H1 (cell line): ENCODE data around the gene SRM. TPM values are rescaled to one million over a fixed set of nuclear protein-coding genes. Genes with fewer than 3 reads are reported as not detected.

Experiments
- CTCF ChIA-PET: fragments of 300-600 bp; sonication (Branson Sonifier 250); formaldehyde crosslinking; loops from one replicate; lab custom pipeline; 2021; ENCODE audit not compliant: partially characterized antibody; lab: Charles Lee
- POLR2A ChIA-PET: fragments of 300-600 bp; sonication (Branson Sonifier 250); formaldehyde crosslinking; loops from one replicate; lab custom pipeline; 2021; ENCODE audit warnings: inconsistent platforms; ENCODE audit not compliant: partially characterized antibody; lab: Charles Lee
- DNase-seq, 2 experiments: peaks; one replicate each; pipeline versions ENCODE4 v3.0.0 to v3.0.0-alpha.2; 2010 to 2022; ENCODE audit warnings: low spot score in 2 of 2, low read depth in 1 of 2, mixed read lengths in 1 of 2
- FAIRE-seq: peaks from 2 replicates; lab custom pipeline; 2011; peaks lifted over from hg19 to GRCh38; lab: Jason Lieb, UNC
- H2AFZ ChIP-seq: 2 replicates; pipeline ENCODE4 v1.8.1; 2012; ENCODE audit warnings: low read length, inconsistent platforms
- H2AK5ac ChIP-seq: 2 replicates; pipeline ENCODE4 v1.6.1; 2013; ENCODE audit warnings: low read depth, low read length
- H2BK120ac ChIP-seq: replicated peaks from 2 replicates; pipeline ENCODE3; 2013; ENCODE audit warnings: low read depth, low read length, inconsistent platforms
- H2BK12ac ChIP-seq: 2 replicates; pipeline ENCODE4 v1.6.1; 2013; ENCODE audit warnings: low read depth, low read length
- H2BK15ac ChIP-seq: 2 replicates; pipeline ENCODE4 v1.6.1; 2013; ENCODE audit warnings: low read length
- H2BK20ac ChIP-seq: 2 replicates; pipeline ENCODE4 v1.6.1; 2013; ENCODE audit warnings: low read length
- H2BK5ac ChIP-seq: 2 replicates; pipeline ENCODE4 v1.6.1; 2013; ENCODE audit warnings: low read depth, low read length
- H3K14ac ChIP-seq: 2 replicates; pipeline ENCODE4 v1.6.1; 2013; ENCODE audit warnings: inconsistent platforms; ENCODE audit not compliant: insufficient read length
- H3K18ac ChIP-seq: 2 replicates; pipeline ENCODE4 v1.6.1; 2013; ENCODE audit warnings: low read length; ENCODE audit errors: extremely low read depth
- H3K23ac ChIP-seq: 2 replicates; pipeline ENCODE4 v1.6.1; 2013; ENCODE audit warnings: inconsistent platforms; ENCODE audit not compliant: insufficient read length
- H3K23me2 ChIP-seq: 2 replicates; pipeline ENCODE4 v1.6.1; 2013; ENCODE audit warnings: low read depth, low read length
- H3K27ac ChIP-seq: 2 replicates; pipeline ENCODE4 v1.6.1; 2011; ENCODE audit warnings: low read depth, low read length, inconsistent platforms
- H3K27me3 ChIP-seq, 4 experiments: replicated peaks in 1 of 4; 1 replicate in 1 of 4; 2 replicates in 3 of 4; pipeline versions ENCODE4 v1.6.1 to v1.8.1; 2011 to 2013; ENCODE audit warnings: low read length in 3 of 4, mild to moderate bottlenecking in 3 of 4, inconsistent platforms in 2 of 4, mixed read lengths in 2 of 4, moderate library complexity in 1 of 4; ENCODE audit not compliant: control insufficient read depth in 3 of 4, insufficient read depth in 3 of 4; ENCODE audit errors: extremely low read depth in 1 of 4
- H3K36me3 ChIP-seq, 4 experiments: 2 replicates each; pipeline versions ENCODE4 v1.6.1 to v1.8.1; 2011 to 2013; ENCODE audit warnings: mild to moderate bottlenecking in 4 of 4, low read length in 3 of 4, moderate library complexity in 2 of 4, control low read depth in 1 of 4, inconsistent platforms in 1 of 4; ENCODE audit not compliant: insufficient read depth in 4 of 4, control insufficient read depth in 2 of 4
- H3K4ac ChIP-seq: replicated peaks from 2 replicates; pipeline ENCODE3; 2013; ENCODE audit warnings: low read length, low read depth, mixed read lengths, inconsistent platforms; ENCODE audit not compliant: insufficient read length
- H3K4me1 ChIP-seq, 4 experiments: replicated peaks in 1 of 4; 1 replicate in 1 of 4; 2 replicates in 3 of 4; pipeline versions ENCODE4 v1.6.1 to v1.8.1; 2011 to 2013; ENCODE audit warnings: low read length in 3 of 4, inconsistent platforms in 2 of 4, mixed read lengths in 1 of 4; ENCODE audit not compliant: insufficient read depth in 4 of 4, control insufficient read depth in 3 of 4
- H3K4me2 ChIP-seq, 2 experiments: 2 replicates each; pipeline versions ENCODE4 v1.6.1 to v1.8.1; 2011 to 2013; ENCODE audit warnings: low read depth in 2 of 2, low read length in 2 of 2, control low read depth in 1 of 2, inconsistent platforms in 1 of 2, mild to moderate bottlenecking in 1 of 2; ENCODE audit not compliant: insufficient read depth in 1 of 2
- H3K4me3 ChIP-seq, 4 experiments: fragments of 200-600, 300-600 bp in 1 of 4; sonication (generic), shearing (Covaris generic), sonication (Bioruptor Twin) in 1 of 4; 2 replicates each; pipeline versions ENCODE4 v1.5.1 to v1.8.1; 2011 to 2016; ENCODE audit warnings: low read length in 4 of 4, low read depth in 3 of 4, control low read depth in 2 of 4, inconsistent platforms in 2 of 4, mild to moderate bottlenecking in 2 of 4, mixed read lengths in 1 of 4, moderate library complexity in 1 of 4; ENCODE audit not compliant: insufficient read depth in 2 of 4; ENCODE audit errors: extremely low read depth in 1 of 4
- H3K56ac ChIP-seq: replicated peaks from 2 replicates; pipeline ENCODE3; 2013; ENCODE audit warnings: low read depth, mild to moderate bottlenecking, mixed read lengths, low read length, inconsistent platforms; ENCODE audit not compliant: insufficient read length
- H3K79me1 ChIP-seq: 2 replicates; pipeline ENCODE4 v1.6.1; 2013; ENCODE audit warnings: low read depth, low read length, control low read depth
- H3K79me2 ChIP-seq, 2 experiments: 2 replicates each; pipeline versions ENCODE4 v1.6.1 to v1.8.1; 2012 to 2013; ENCODE audit warnings: low read length in 2 of 2, mild to moderate bottlenecking in 2 of 2, inconsistent platforms in 1 of 2; ENCODE audit not compliant: insufficient read depth in 2 of 2, control insufficient read depth in 1 of 2
- H3K9ac ChIP-seq, 4 experiments: replicated peaks in 1 of 4; 1 replicate in 1 of 4; 2 replicates in 3 of 4; pipeline versions ENCODE4 v1.6.1 to v1.8.1; 2011 to 2013; ENCODE audit warnings: low read depth in 3 of 4, low read length in 3 of 4, control low read depth in 2 of 4, mild to moderate bottlenecking in 2 of 4, moderate library complexity in 2 of 4, inconsistent platforms in 1 of 4; ENCODE audit errors: extremely low read depth in 1 of 4
- H3K9me3 ChIP-seq, 2 experiments: 2 replicates each; pipeline versions ENCODE4 v1.6.1 to v1.8.1; 2012 to 2013; ENCODE audit warnings: mild to moderate bottlenecking in 2 of 2, moderate library complexity in 2 of 2, control low read depth in 1 of 2, inconsistent platforms in 1 of 2, low read depth in 1 of 2, low read length in 1 of 2, mixed read lengths in 1 of 2; ENCODE audit not compliant: insufficient read depth in 2 of 2
- H4K20me1 ChIP-seq, 2 experiments: replicated peaks in 1 of 2; 2 replicates each; pipeline versions ENCODE3 to v1.8.1; 2011 to 2013; ENCODE audit warnings: inconsistent platforms in 2 of 2, low read length in 2 of 2, mild to moderate bottlenecking in 1 of 2; ENCODE audit not compliant: insufficient read depth in 2 of 2, control insufficient read depth in 1 of 2
- H4K5ac ChIP-seq: 2 replicates; pipeline ENCODE4 v1.6.1; 2013; ENCODE audit warnings: low read length, low read depth, mixed read lengths, inconsistent platforms; ENCODE audit not compliant: insufficient read length
- H4K8ac ChIP-seq: 2 replicates; pipeline ENCODE4 v1.8.0; 2013; ENCODE audit warnings: mild to moderate bottlenecking, moderate library complexity, low read length, inconsistent platforms; ENCODE audit not compliant: insufficient read depth; ENCODE audit errors: extremely low read depth
- H4K91ac ChIP-seq: replicated peaks from 2 replicates; pipeline ENCODE3; 2013; ENCODE audit warnings: low read length, mixed read lengths, inconsistent platforms; ENCODE audit not compliant: insufficient read length
- ATF2 ChIP-seq: IDR thresholded peaks from 2 replicates; pipeline ENCODE4 v1.6.1; 2012; ENCODE audit warnings: low read length, inconsistent platforms
- ATF3 ChIP-seq: IDR thresholded peaks from 2 replicates; pipeline ENCODE4 v1.6.1; 2011; ENCODE audit warnings: low read depth, mild to moderate bottlenecking, low read length; ENCODE audit not compliant: insufficient read depth
- BCL11A ChIP-seq, 2 experiments: IDR thresholded peaks; one replicate each; pipeline ENCODE4 v1.6.1; 2011; ENCODE audit warnings: low read depth in 2 of 2, low read length in 2 of 2, mild to moderate bottlenecking in 2 of 2
- BRCA1 ChIP-seq: IDR thresholded peaks from 2 replicates; pipeline ENCODE4 v1.6.1; 2012; ENCODE audit warnings: low read depth, low read length, improper control_type of control experiment
- CBX5 ChIP-seq: fragments of 300-800, 300-1000 bp; sonication (generic); IDR thresholded peaks from 2 replicates; pipeline ENCODE4 v1.7.1; 2016; ENCODE audit warnings: antibody characterized with exemption, low read length, low read depth
- EZH2 ChIP-seq: fragments of 200-600 bp; sonication (generic); IDR thresholded peaks from 2 replicates; pipeline ENCODE4 v1.7.1; 2012; ENCODE audit warnings: low read depth, mild to moderate bottlenecking, moderate library complexity, low read length, inconsistent platforms; ENCODE audit not compliant: severe bottlenecking
- GTF2F1 ChIP-seq: IDR thresholded peaks from 2 replicates; pipeline ENCODE4 v1.6.1; 2012; ENCODE audit warnings: low read depth, low read length, improper control_type of control experiment, borderline replicate concordance
- POLR2AphosphoS5 ChIP-seq: IDR thresholded peaks from 2 replicates; pipeline ENCODE4 v1.6.1; 2011; ENCODE audit warnings: low read depth, low read length
- RFX5 ChIP-seq: IDR thresholded peaks from 2 replicates; pipeline ENCODE4 v1.6.1; 2011; ENCODE audit warnings: low read depth, low read length, improper control_type of control experiment, borderline replicate concordance
- RNF2 ChIP-seq: fragments of 200-900, 300-1000 bp; sonication (generic); IDR thresholded peaks from 2 replicates; pipeline ENCODE4 v1.7.1; 2016; ENCODE audit warnings: borderline replicate concordance, low read depth, mild to moderate bottlenecking, antibody characterized with exemption, low read length; ENCODE audit not compliant: poor library complexity, severe bottlenecking; ENCODE audit errors: missing control alignments
- SIRT6 ChIP-seq: IDR thresholded peaks from one replicate; pipeline ENCODE4 v1.7.1; 2012; ENCODE audit warnings: low read length, inconsistent platforms
- SIX5 ChIP-seq: IDR thresholded peaks from 2 replicates; pipeline ENCODE4 v1.6.1; 2011; ENCODE audit warnings: mild to moderate bottlenecking, low read depth, low read length
- WGBS, 2 experiments: shearing (Covaris generic) in 1 of 2; methylation state at CpG; one replicate each; pipeline versions ENCODE4 v1.1.6 to v1.1.7; 2013 to 2015; ENCODE audit warnings: low lambda C conversion rate in 2 of 2, mixed read lengths in 2 of 2, inconsistent platforms in 1 of 2, low coverage in 1 of 2, missing lambda C conversion rate in 1 of 2; ENCODE audit not compliant: insufficient replicate concordance in 2 of 2, insufficient coverage in 1 of 2, insufficient read length in 1 of 2; ENCODE audit errors: extremely low coverage in 1 of 2, missing lambda C conversion rate in 1 of 2; 5-methylcytosine and 5-hydroxymethylcytosine counted together
- polyA plus RNA-seq, 7 experiments: library from polyadenylated mRNA; depleted of rRNA in 3 of 7; stranded (reverse) in 5 of 7; unstranded in 2 of 7; fragments of >200 nt in 5 of 7; fragments of 200-250 nt in 2 of 7; gene quantifications; 1 replicate in 5 of 7; 2 replicates in 1 of 7; 4 replicates in 1 of 7; pipeline versions ENCODE4 v1.2.1 to v1.2.3, GENCODE V29; 2011 to 2013; ENCODE audit warnings: missing spikeins in 2 of 7, mixed read lengths in 2 of 7
- total RNA-seq: library from RNA; stranded (reverse); fragmentation: NEBNext Ultra II Directional; extraction: Animal tissue kit (Norgen Biotek cat#: 25700); gene quantifications from 2 replicates; pipeline ENCODE4 v1.2.1, GENCODE V29; 2021

SRM gene
- total and polyA plus RNA-seq, 2 of the 8 experiments (the other 6 are each of a cell fraction or from before 2014, with no cell fraction given) = 110 to 208 TPM

GRCh38 chr1:11070876-11071275 lies 11.1 kb upstream of the SRM start:
- 90% methylated on average over 11 of the region's 11 CpGs; no CpG with 5 or more reads in 1 of the 2 experiments for WGBS, 2 experiments
- POLR2A ChIA-PET = interaction anchor here (0.6 to 3.8 kb wide), 8 partner anchors 9 to 172 kb away, joined by 3 to 18 read pairs (median 6); partner anchors contain the start of gene SRM
- Histone ChIP-seq H3K23ac (no peak overlapping the region), H3K79me2 (no peaks in the 10 kb centered on the region), H3K4ac (no peak overlapping the region), H3K27ac (no peak overlapping the region), H2AK5ac (no peak overlapping the region), H2BK5ac (no peak overlapping the region), H3K4me3 (no peak overlapping the region), H3K9ac (no peak overlapping the region), H2BK120ac (no peak overlapping the region), H3K9me3 (no peaks in the 10 kb centered on the region), H4K8ac (no peak overlapping the region), H2BK12ac (no peak overlapping the region), H3K4me1 (no peaks in the 10 kb centered on the region), H3K27me3 (no peaks in the 10 kb centered on the region; a peak in 1 of 7 replicates), H3K14ac (no peak overlapping the region), H3K4me2 (no peak overlapping the region), H3K56ac (no peak overlapping the region), H3K18ac (no peak overlapping the region), H4K91ac (no peak overlapping the region), H3K79me1 (no peaks in the 10 kb centered on the region), H4K5ac (no peak overlapping the region), H3K36me3 (peaks cover 34 to 88% (median 75%) of the 10 kb centered on the region in 4 experiments), H4K20me1 (peaks cover 0 to 10% of the 10 kb centered on the region in 2 experiments), H2AFZ (no peak overlapping the region), H2BK20ac (no peak overlapping the region), H3K23me2 (no peaks in the 10 kb centered on the region), H2BK15ac (no peak overlapping the region)
- CTCF ChIA-PET = interaction anchor here (0.9 to 7.3 kb wide), 4 partner anchors 10 to 33 kb away, joined by 3 to 58 read pairs (median 10); no protein-coding TSS in a partner anchor
- FAIRE-seq (no peak), DNase-seq (no peak)
- TF ChIP-seq ATF2 (no peak), RNF2 (no peak), RFX5 (no peak), ATF3 (no peak), BRCA1 (no peak), POLR2AphosphoS5 (no peak), EZH2 (no peak), SIRT6 (no peak), BCL11A (IDR thresholded peaks at IDR 0.05; ENCODE audit: low read depth in 2 of 2, low read length in 2 of 2) (no peak), SIX5 (no peak), CBX5 (no peak), GTF2F1 (no peak)
